Neutrophil (primary cell): Measurements from ENCODE around the gene TBC1D14.

ENCODE experiments used
- H3K27ac ChIP-seq: fragments of 200-600 bp; sonication (generic); 2 replicates; pipeline ENCODE4 v1.5.1; 2016; ENCODE audit warnings: mild to moderate bottlenecking, moderate library complexity
- H3K27me3 ChIP-seq: fragments of 200-600 bp; sonication (generic); 2 replicates; pipeline ENCODE4 v1.6.0; 2016; ENCODE audit warnings: mild to moderate bottlenecking
- H3K36me3 ChIP-seq: fragments of 200-600 bp; sonication (generic); 2 replicates; pipeline ENCODE4 v1.5.1; 2017
- H3K4me1 ChIP-seq, 2 experiments: fragments of 200-600 bp in 1 of 2; sonication (generic) in 1 of 2; 1 replicate in 1 of 2; 2 replicates in 1 of 2; pipeline versions ENCODE4 v1.5.1 to v1.6.1; 2013 to 2016; ENCODE audit warnings: low read depth in 1 of 2, low read length in 1 of 2, mild to moderate bottlenecking in 1 of 2, moderate library complexity in 1 of 2; ENCODE audit not compliant: control insufficient read depth in 1 of 2, insufficient read depth in 1 of 2
- H3K4me3 ChIP-seq, 2 experiments: fragments of 200-600 bp in 1 of 2; sonication (generic) in 1 of 2; 1 replicate in 1 of 2; 2 replicates in 1 of 2; pipeline ENCODE4 v1.5.1; 2013 to 2016; ENCODE audit warnings: low read depth in 1 of 2, low read length in 1 of 2, mild to moderate bottlenecking in 1 of 2, moderate library complexity in 1 of 2
- H3K9me3 ChIP-seq: fragments of 200-600 bp; sonication (generic); 2 replicates; pipeline ENCODE4 v1.5.1; 2016
- CTCF ChIP-seq: fragments of 200-600 bp; sonication (generic); IDR thresholded peaks from 2 replicates; pipeline ENCODE4 v1.5.1; 2016; ENCODE audit warnings: antibody characterized with exemption

TBC1D14 gene

DNA sequence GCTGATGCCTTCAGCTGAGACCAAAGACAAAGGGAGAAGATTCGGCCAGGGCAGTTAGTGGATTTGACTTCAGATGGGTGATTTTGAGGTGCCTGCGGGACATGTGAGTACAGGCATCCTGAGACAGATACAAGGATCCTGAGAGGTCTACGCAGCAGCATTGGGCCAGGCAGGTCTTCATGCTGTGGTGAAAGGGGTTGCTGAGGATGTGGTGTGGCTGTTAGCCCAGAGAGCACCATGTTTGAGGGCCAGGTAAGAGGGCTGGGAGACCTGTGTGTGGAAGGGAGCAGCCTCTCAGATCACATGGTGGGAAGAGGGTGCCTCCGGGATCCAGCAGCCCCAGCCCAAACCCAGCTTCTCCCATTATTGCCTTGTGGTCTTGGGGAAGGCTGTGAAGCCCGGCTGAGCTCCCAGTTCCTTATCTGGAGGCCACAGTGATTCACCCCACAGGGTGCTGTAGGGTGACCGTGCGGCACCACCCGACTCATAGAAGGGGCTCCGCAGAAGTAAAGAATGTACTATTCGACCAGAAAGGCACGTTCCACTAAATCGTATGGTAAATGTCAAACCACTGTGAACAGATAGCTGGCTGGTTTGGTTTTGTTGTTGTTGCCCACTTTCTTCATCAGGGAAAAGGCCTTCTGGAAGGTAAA, 105.9 kb downstream of the TBC1D14 start:
- no peak overlapping the region for H3K4me3 ChIP-seq

GRCh38 chr4:7016086-7016485, 106.5 kb downstream of the TBC1D14 start:
- TF ChIP-seq CTCF = no peak
- Histone ChIP-seq H3K27me3 (no peaks in the 10 kb centered on the region), H3K27ac (no peak overlapping the region), H3K36me3 (peaks cover 90% of the 10 kb centered on the region), H3K9me3 (no peaks in the 10 kb centered on the region), H3K4me1 (no peaks in the 10 kb centered on the region), H3K4me3 (no peak overlapping the region)

More for the DNA sequence above, 105.9 kb downstream of the TBC1D14 start:
- no peaks in the 10 kb centered on the region for H3K27me3 ChIP-seq
- no peaks in the 10 kb centered on the region for H3K9me3 ChIP-seq
- no peaks in the 10 kb centered on the region for H3K4me1 ChIP-seq
- peaks cover 90% of the 10 kb centered on the region for H3K36me3 ChIP-seq
- H3K27ac ChIP-seq = no peak overlapping the region
- no peak for TF ChIP-seq CTCF

DNA sequence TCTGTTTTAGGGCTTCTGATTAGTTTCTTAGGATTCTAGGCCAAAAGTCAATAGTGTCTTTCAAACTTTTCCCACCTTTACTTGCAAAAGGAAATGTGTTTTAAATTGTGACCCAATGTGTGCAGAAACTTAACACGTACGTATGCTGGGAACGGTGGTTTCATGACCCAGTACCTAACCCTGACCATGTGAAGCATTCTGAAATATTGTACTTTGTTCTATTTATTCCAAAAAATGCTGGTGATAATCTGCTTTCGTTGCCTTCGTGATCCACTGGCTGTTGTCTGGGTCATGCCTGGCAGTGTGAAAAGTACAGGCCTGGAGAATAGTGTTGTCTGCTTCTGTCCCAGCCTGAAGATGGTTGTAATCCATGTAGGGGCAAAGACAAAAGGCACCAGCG, 106.9 kb downstream of the TBC1D14 start:
- Histone ChIP-seq H3K27ac (no peak overlapping the region), H3K9me3 (no peaks in the 10 kb centered on the region), H3K36me3 (peaks cover 90% of the 10 kb centered on the region), H3K27me3 (no peaks in the 10 kb centered on the region), H3K4me3 (no peak overlapping the region), H3K4me1 (no peaks in the 10 kb centered on the region)
- no peak for TF ChIP-seq CTCF

DNA sequence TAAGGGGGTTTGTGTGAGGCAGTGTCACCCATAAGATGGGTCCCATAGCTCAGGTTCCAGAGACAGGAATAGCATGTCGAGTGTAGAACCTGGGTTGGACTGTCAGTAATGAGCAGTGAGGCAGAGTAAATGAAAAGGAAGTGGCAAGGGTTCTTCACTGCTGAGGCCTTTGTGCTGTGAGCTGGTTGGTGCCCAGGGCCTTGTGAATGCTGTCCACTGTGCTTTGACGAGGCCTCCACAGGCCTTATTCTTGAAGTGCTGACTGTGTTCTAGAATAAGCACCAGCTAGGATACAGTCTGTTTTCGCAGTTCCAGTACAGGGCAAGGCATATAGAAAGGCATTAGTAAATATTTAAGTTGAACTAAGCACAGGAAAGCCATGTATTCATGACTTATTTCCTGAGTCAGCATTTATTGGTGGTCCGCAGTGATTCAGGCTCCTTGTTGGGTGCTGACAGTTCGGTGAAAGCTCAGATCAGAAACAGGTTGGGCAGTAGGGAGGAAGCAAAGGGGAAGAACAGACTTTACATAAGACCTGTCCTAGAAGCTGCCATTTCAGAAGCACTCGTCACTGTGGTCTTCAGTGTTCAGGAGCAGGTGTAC, 107.9 kb downstream of the TBC1D14 start:
- Histone ChIP-seq H3K27me3 (no peaks in the 10 kb centered on the region), H3K27ac (no peak overlapping the region), H3K4me3 (no peak overlapping the region), H3K36me3 (peaks cover 90% of the 10 kb centered on the region), H3K9me3 (no peaks in the 10 kb centered on the region), H3K4me1 (no peaks in the 10 kb centered on the region)
- no peak for TF ChIP-seq CTCF

- no peaks in the 10 kb centered on the region for H3K27me3 ChIP-seq
- peaks cover 90% of the 10 kb centered on the region for H3K36me3 ChIP-seq
- no peak overlapping the region for H3K27ac ChIP-seq
- no peaks in the 10 kb centered on the region for H3K9me3 ChIP-seq
- TF ChIP-seq CTCF = no peak
- H3K4me3 ChIP-seq = no peak overlapping the region
- H3K4me1 ChIP-seq = no peaks in the 10 kb centered on the region
Observed at GRCh38 chr4:7018281-7018680, 108.7 kb downstream of the TBC1D14 start.
